ENCODE results near the gene LRRC45.

The LRRC45 gene

GRCh38 chr17:81977211-81977808 lies 45.8 kb upstream of the LRRC45 start, which contains the start of gene ASPSCR1 (continued):
- TF ChIP-seq ZBTB10 (tag by site-specific recombination; IDR thresholded peaks at IDR 0.05) = no peak
- TF ChIP-seq ZNF266 (tag by site-specific recombination; IDR thresholded peaks at IDR 0.05; ENCODE audit: low read depth) = no peak
- TF ChIP-seq ZNF514 (tag by site-specific recombination; IDR thresholded peaks at IDR 0.05) = no peak
- peak; percentile 93 for TF ChIP-seq YY1 (tag by site-specific recombination; IDR thresholded peaks at IDR 0.05)
- TF ChIP-seq, protein P1, sequence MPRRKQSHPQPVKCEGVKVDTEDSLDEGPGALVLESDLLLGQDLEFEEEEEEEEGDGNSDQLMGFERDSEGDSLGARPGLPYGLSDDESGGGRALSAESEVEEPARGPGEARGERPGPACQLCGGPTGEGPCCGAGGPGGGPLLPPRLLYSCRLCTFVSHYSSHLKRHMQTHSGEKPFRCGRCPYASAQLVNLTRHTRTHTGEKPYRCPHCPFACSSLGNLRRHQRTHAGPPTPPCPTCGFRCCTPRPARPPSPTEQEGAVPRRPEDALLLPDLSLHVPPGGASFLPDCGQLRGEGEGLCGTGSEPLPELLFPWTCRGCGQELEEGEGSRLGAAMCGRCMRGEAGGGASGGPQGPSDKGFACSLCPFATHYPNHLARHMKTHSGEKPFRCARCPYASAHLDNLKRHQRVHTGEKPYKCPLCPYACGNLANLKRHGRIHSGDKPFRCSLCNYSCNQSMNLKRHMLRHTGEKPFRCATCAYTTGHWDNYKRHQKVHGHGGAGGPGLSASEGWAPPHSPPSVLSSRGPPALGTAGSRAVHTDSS (tag by site-specific recombination; IDR thresholded peaks at IDR 0.05) = no peak
- no peak for TF ChIP-seq ZNF354C (tag by site-specific recombination; IDR thresholded peaks at IDR 0.05; ENCODE audit: borderline replicate concordance, low read depth)
- no peak for TF ChIP-seq ZNF280C (tag by site-specific recombination; IDR thresholded peaks at IDR 0.05)
- TF ChIP-seq ZNF48 (tag by site-specific recombination; IDR thresholded peaks at IDR 0.05) = no peak
- TF ChIP-seq ZSCAN30 (tag by site-specific recombination; IDR thresholded peaks at IDR 0.05) = peak; percentile 96
- TF ChIP-seq ZNF184 (tag by site-specific recombination; IDR thresholded peaks at IDR 0.05) = peak; percentile 77; the same call in 1 of the 2 replicates
- no peak for TF ChIP-seq ZNF548 (tag by site-specific recombination; IDR thresholded peaks at IDR 0.05)
- no peak for TF ChIP-seq TRIM28 (IDR thresholded peaks at IDR 0.05; ENCODE audit: borderline replicate concordance, low read length)
- TF ChIP-seq ZNF132 (tag by site-specific recombination; IDR thresholded peaks at IDR 0.05; ENCODE audit: borderline replicate concordance) = no peak
- TF ChIP-seq MEIS1 (CRISPR knock-in tag; IDR thresholded peaks at IDR 0.05; ENCODE audit: borderline replicate concordance) = no peak
- TF ChIP-seq GLI2 (tag by site-specific recombination; IDR thresholded peaks at IDR 0.05; ENCODE audit: borderline replicate concordance, low read depth) = no peak
- TF ChIP-seq REPIN1 (tag by site-specific recombination; IDR thresholded peaks at IDR 0.05; ENCODE audit: low read depth) = no peak
- no peak for TF ChIP-seq ZNF785 (tag by site-specific recombination; IDR thresholded peaks at IDR 0.05)
- no peak for TF ChIP-seq ZNF138 (tag by site-specific recombination; IDR thresholded peaks at IDR 0.05; ENCODE audit: borderline replicate concordance)
- no peak for TF ChIP-seq ZNF146 (tag by site-specific recombination; IDR thresholded peaks at IDR 0.05)
- no peak for TF ChIP-seq SCRT2 (tag by site-specific recombination; IDR thresholded peaks at IDR 0.05)
- no peak for TF ChIP-seq ZSCAN23 (tag by site-specific recombination; IDR thresholded peaks at IDR 0.05)
- no peak for TF ChIP-seq ZNF391 (tag by site-specific recombination; IDR thresholded peaks at IDR 0.05; ENCODE audit: borderline replicate concordance, low read depth)
- no peak for TF ChIP-seq ZNF654 (tag by site-specific recombination; IDR thresholded peaks at IDR 0.05; ENCODE audit: low read depth)
- TF ChIP-seq ZBTB17 (tag by site-specific recombination; IDR thresholded peaks at IDR 0.05) = no peak
- TF ChIP-seq GLIS1 (tag by site-specific recombination; IDR thresholded peaks at IDR 0.05) = peak; percentile 53; the same call in 1 of the 2 replicates
- TF ChIP-seq ZNF658 (tag by site-specific recombination; IDR thresholded peaks at IDR 0.05) = no peak
- no peak for TF ChIP-seq PRDM1 (tag by site-specific recombination; IDR thresholded peaks at IDR 0.05)
- TF ChIP-seq, protein P2, sequence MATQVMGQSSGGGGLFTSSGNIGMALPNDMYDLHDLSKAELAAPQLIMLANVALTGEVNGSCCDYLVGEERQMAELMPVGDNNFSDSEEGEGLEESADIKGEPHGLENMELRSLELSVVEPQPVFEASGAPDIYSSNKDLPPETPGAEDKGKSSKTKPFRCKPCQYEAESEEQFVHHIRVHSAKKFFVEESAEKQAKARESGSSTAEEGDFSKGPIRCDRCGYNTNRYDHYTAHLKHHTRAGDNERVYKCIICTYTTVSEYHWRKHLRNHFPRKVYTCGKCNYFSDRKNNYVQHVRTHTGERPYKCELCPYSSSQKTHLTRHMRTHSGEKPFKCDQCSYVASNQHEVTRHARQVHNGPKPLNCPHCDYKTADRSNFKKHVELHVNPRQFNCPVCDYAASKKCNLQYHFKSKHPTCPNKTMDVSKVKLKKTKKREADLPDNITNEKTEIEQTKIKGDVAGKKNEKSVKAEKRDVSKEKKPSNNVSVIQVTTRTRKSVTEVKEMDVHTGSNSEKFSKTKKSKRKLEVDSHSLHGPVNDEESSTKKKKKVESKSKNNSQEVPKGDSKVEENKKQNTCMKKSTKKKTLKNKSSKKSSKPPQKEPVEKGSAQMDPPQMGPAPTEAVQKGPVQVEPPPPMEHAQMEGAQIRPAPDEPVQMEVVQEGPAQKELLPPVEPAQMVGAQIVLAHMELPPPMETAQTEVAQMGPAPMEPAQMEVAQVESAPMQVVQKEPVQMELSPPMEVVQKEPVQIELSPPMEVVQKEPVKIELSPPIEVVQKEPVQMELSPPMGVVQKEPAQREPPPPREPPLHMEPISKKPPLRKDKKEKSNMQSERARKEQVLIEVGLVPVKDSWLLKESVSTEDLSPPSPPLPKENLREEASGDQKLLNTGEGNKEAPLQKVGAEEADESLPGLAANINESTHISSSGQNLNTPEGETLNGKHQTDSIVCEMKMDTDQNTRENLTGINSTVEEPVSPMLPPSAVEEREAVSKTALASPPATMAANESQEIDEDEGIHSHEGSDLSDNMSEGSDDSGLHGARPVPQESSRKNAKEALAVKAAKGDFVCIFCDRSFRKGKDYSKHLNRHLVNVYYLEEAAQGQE (tag by site-specific recombination; IDR thresholded peaks at IDR 0.05) = no peak
- TF ChIP-seq, protein P3, sequence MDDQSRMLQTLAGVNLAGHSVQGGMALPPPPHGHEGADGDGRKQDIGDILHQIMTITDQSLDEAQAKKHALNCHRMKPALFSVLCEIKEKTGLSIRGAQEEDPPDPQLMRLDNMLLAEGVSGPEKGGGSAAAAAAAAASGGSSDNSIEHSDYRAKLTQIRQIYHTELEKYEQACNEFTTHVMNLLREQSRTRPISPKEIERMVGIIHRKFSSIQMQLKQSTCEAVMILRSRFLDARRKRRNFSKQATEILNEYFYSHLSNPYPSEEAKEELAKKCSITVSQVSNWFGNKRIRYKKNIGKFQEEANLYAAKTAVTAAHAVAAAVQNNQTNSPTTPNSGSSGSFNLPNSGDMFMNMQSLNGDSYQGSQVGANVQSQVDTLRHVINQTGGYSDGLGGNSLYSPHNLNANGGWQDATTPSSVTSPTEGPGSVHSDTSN (CRISPR knock-in tag; IDR thresholded peaks at IDR 0.05) = peak; percentile 71; the same call in 1 of the 2 replicates
- no peak for TF ChIP-seq ZBTB1 (tag by site-specific recombination; IDR thresholded peaks at IDR 0.05)
- no peak for TF ChIP-seq ZNF211 (tag by site-specific recombination; IDR thresholded peaks at IDR 0.05; ENCODE audit: low read depth)

All from HEK293 (cell line).